Measurements from ENCODE around the gene BZW2.
"Not testable (repeated sequence)": the region's sequence is repeated elsewhere in the genome, so short reads cannot be mapped to it uniquely, and the experiment has no call there.

BZW2 gene

GRCh38 chr7:16644636-16645592 lies 1.1 kb upstream of the BZW2 start:
- peak; percentile 33 for DNase-seq (ENCODE audit: low read depth)

- peak; percentile 12 for DNase-seq (ENCODE audit: low read depth)
Measured at GRCh38 chr7:16646472-16647072, 591 bp downstream of the BZW2 start.

GRCh38 chr7:16647435-16647960 lies 1.5 kb downstream of the BZW2 start:
- DNase-seq (ENCODE audit: low read depth), result no peak

GRCh38 chr7:16648551-16648950 lies 2.6 kb downstream of the BZW2 start:
- DNase-seq (ENCODE audit: low read depth), result no peak

GRCh38 chr7:16649196-16649595 lies 3.2 kb downstream of the BZW2 start:
- DNase-seq (ENCODE audit: low read depth), result no peak

GRCh38 chr7:16650266-16650665 lies 4.3 kb downstream of the BZW2 start:
- no peak for DNase-seq (ENCODE audit: low read depth)

- DNase-seq (ENCODE audit: low read depth), result no peak
Measured at GRCh38 chr7:16651396-16652239, 5.6 kb downstream of the BZW2 start.

GRCh38 chr7:16652240-16652583 lies 6.2 kb downstream of the BZW2 start:
- DNase-seq (ENCODE audit: low read depth), result no peak

GRCh38 chr7:16652888-16653287 lies 6.9 kb downstream of the BZW2 start:
- no peak for DNase-seq (ENCODE audit: low read depth)

- DNase-seq (ENCODE audit: low read depth), result no peak
Measured at GRCh38 chr7:16655394-16655793, 9.4 kb downstream of the BZW2 start.

- DNase-seq (ENCODE audit: low read depth), result no peak
Measured at GRCh38 chr7:16656141-16656540, 10.2 kb downstream of the BZW2 start.

- no peak for DNase-seq (ENCODE audit: low read depth)
Measured at GRCh38 chr7:16657656-16658279, 11.8 kb downstream of the BZW2 start.

GRCh38 chr7:16659854-16660497 lies 14.0 kb downstream of the BZW2 start:
- not testable (repeated sequence) for DNase-seq (ENCODE audit: low read depth)

GRCh38 chr7:16660702-16661464 lies 14.9 kb downstream of the BZW2 start:
- no peak for DNase-seq (ENCODE audit: low read depth)

GRCh38 chr7:16661924-16662323 lies 15.9 kb downstream of the BZW2 start:
- no peak for DNase-seq (ENCODE audit: low read depth)

GRCh38 chr7:16667355-16667754 lies 21.4 kb downstream of the BZW2 start:
- DNase-seq (ENCODE audit: low read depth), result no peak

- no peak for DNase-seq (ENCODE audit: low read depth)
Measured at GRCh38 chr7:16668049-16668858, 22.3 kb downstream of the BZW2 start.

- DNase-seq (ENCODE audit: low read depth), result no peak
Measured at GRCh38 chr7:16668978-16669377, 23.0 kb downstream of the BZW2 start.

- DNase-seq (ENCODE audit: low read depth), result no peak
Measured at GRCh38 chr7:16669581-16669980, 23.6 kb downstream of the BZW2 start.

GRCh38 chr7:16670021-16670420 lies 24.0 kb downstream of the BZW2 start:
- no peak for DNase-seq (ENCODE audit: low read depth)

Data from activated T-cell treated with anti-CD3 and anti-CD28 coated beads for 24 hours (primary cell).